SK-N-SH (cell line): Measurements from ENCODE around the gene PTCRA.
"Not testable (repeated sequence)": the region's sequence is repeated elsewhere in the genome, so short reads cannot be mapped to it uniquely, and the experiment has no call there.

Experiments used
- ELF1 ChIP-seq: IDR thresholded peaks from 2 replicates; pipeline ENCODE4 v1.4.0; 2012
- EP300 ChIP-seq, 2 experiments: IDR thresholded peaks; 2 replicates each; pipeline versions ENCODE4 v1.4.0 to v1.6.1; 2012; ENCODE audit warnings: borderline replicate concordance in 1 of 2, low read depth in 1 of 2, low read length in 1 of 2
- EZH2phosphoT487 ChIP-seq: fragments of 200-600 bp; sonication (generic); IDR thresholded peaks from 2 replicates; pipeline ENCODE4 v1.6.1; 2017; ENCODE audit warnings: low read depth, mixed run types, mild to moderate bottlenecking, antibody characterized with exemption, moderate library complexity, borderline replicate concordance
- GABPA ChIP-seq: IDR thresholded peaks from 2 replicates; pipeline ENCODE4 v1.4.0; 2012; ENCODE audit warnings: low read depth, mild to moderate bottlenecking
- POLR2AphosphoS5 ChIP-seq: IDR thresholded peaks from 2 replicates; pipeline ENCODE4 v1.6.1; 2012; ENCODE audit warnings: low read depth, low read length
- RAD21 ChIP-seq: IDR thresholded peaks from 2 replicates; pipeline ENCODE4 v1.6.1; 2012; ENCODE audit warnings: mild to moderate bottlenecking, low read length
- SIN3A ChIP-seq: IDR thresholded peaks from 2 replicates; pipeline ENCODE4 v1.6.1; 2012; ENCODE audit warnings: low read depth, mild to moderate bottlenecking, low read length, moderate library complexity, borderline replicate concordance
- TAF1 ChIP-seq: IDR thresholded peaks from 2 replicates; pipeline ENCODE4 v1.6.1; 2012; ENCODE audit warnings: low read depth, mild to moderate bottlenecking, low read length, moderate library complexity, borderline replicate concordance
- TEAD4 ChIP-seq: IDR thresholded peaks from 2 replicates; pipeline ENCODE4 v1.4.0; 2012; ENCODE audit warnings: mild to moderate bottlenecking, borderline replicate concordance; ENCODE audit not compliant: insufficient read depth
- TF ChIP-seq, protein P1 (sequence below): fragments of 200-600 bp; sonication (generic); IDR thresholded peaks from 2 replicates; pipeline ENCODE4 v1.6.1; 2017; ENCODE audit warnings: antibody characterized with exemption, mild to moderate bottlenecking, moderate library complexity
- TF ChIP-seq, protein P2 (sequence below): IDR thresholded peaks from 2 replicates; pipeline ENCODE4 v1.4.0; 2012; ENCODE audit warnings: low read depth
- TF ChIP-seq, protein P3 (sequence below): fragments of 150-350 bp; IDR thresholded peaks from 2 replicates; pipeline ENCODE4 v1.6.1; 2017; ENCODE audit warnings: antibody characterized with exemption, low read length, low read depth, borderline replicate concordance

DNA sequence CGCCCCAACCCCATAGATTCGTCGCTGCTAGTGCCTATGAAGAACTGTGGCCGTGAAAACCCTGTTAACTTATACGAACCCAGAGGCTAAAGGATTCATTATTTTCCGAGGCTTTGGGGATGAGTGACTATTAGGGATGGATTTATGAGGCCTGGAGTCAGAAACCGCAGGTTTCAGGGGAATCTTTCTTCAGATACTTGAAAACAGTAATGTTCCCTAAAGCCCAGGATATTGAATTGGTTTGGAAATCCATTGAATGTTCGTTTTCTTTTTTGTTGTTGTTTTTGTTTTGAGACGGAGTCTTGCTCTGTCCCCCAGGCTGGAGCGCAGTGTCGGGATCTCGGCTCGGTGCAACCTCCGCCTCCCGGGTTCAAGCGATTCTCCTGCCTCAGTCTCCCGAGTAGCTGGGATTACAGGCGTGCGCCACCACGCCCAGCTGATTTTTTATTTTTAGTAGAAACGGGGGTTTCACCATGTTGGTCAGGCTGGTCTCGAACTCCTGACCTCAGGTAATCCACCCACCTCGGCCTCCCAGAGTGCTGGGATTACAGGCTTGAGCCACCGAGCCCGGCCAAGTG, 35.5 kb upstream of the PTCRA start:
- not testable (repeated sequence) for TF ChIP-seq POLR2AphosphoS5; GABPA; EZH2phosphoT487; TEAD4; ELF1; TAF1; EP300 (IDR thresholded peaks at IDR 0.05; ENCODE audit: borderline replicate concordance in 1 of 2, low read depth in 1 of 2, low read length in 1 of 2); RAD21; SIN3A
- TF ChIP-seq, protein P1, sequence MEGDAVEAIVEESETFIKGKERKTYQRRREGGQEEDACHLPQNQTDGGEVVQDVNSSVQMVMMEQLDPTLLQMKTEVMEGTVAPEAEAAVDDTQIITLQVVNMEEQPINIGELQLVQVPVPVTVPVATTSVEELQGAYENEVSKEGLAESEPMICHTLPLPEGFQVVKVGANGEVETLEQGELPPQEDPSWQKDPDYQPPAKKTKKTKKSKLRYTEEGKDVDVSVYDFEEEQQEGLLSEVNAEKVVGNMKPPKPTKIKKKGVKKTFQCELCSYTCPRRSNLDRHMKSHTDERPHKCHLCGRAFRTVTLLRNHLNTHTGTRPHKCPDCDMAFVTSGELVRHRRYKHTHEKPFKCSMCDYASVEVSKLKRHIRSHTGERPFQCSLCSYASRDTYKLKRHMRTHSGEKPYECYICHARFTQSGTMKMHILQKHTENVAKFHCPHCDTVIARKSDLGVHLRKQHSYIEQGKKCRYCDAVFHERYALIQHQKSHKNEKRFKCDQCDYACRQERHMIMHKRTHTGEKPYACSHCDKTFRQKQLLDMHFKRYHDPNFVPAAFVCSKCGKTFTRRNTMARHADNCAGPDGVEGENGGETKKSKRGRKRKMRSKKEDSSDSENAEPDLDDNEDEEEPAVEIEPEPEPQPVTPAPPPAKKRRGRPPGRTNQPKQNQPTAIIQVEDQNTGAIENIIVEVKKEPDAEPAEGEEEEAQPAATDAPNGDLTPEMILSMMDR = not testable (repeated sequence)
- TF ChIP-seq, protein P2, sequence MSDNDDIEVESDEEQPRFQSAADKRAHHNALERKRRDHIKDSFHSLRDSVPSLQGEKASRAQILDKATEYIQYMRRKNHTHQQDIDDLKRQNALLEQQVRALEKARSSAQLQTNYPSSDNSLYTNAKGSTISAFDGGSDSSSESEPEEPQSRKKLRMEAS = not testable (repeated sequence)
- TF ChIP-seq, protein P3, sequence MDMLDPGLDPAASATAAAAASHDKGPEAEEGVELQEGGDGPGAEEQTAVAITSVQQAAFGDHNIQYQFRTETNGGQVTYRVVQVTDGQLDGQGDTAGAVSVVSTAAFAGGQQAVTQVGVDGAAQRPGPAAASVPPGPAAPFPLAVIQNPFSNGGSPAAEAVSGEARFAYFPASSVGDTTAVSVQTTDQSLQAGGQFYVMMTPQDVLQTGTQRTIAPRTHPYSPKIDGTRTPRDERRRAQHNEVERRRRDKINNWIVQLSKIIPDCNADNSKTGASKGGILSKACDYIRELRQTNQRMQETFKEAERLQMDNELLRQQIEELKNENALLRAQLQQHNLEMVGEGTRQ = not testable (repeated sequence)
